Ascending aorta (tissue), 2 donors: ENCODE data around the gene ZNF143. TPM values are rescaled to one million over a fixed set of nuclear protein-coding genes. Genes with fewer than 3 reads are reported as not detected.

Experiments
- DNase-seq, 2 donors: peaks; one replicate each; pipeline ENCODE4 v3.0.0-alpha.2; 2019; ENCODE audit warnings: low spot score in 2 of 2
- H3K27ac ChIP-seq, 2 donors: fragments of 200-600 bp; sonication (generic); one replicate each; pipeline ENCODE4 v1.5.1; 2016 to 2017; ENCODE audit warnings: mild to moderate bottlenecking in 1 of 2
- H3K27me3 ChIP-seq: fragments of 200-600 bp; sonication (generic); one replicate; pipeline ENCODE4 v1.5.1; 2017
- H3K36me3 ChIP-seq, 2 donors: fragments of 200-600 bp; sonication (generic); one replicate each; pipeline ENCODE4 v1.5.1; 2016
- H3K4me1 ChIP-seq, 2 donors: fragments of 200-600 bp; sonication (generic); one replicate each; pipeline ENCODE4 v1.5.1; 2016 to 2017; ENCODE audit warnings: mild to moderate bottlenecking in 1 of 2
- H3K4me3 ChIP-seq, 2 donors: fragments of 200-600 bp; sonication (generic); one replicate each; pipeline ENCODE4 v1.5.1; 2016 to 2017; ENCODE audit warnings: mild to moderate bottlenecking in 1 of 2
- H3K9me3 ChIP-seq, 2 donors: fragments of 200-600 bp; sonication (generic); one replicate each; pipeline ENCODE4 v1.5.1; 2016
- CTCF ChIP-seq, 3 experiments: fragments of 200-600 bp in 2 of 3; fragments of 450-650 bp in 1 of 3; sonication (generic) in 2 of 3; IDR thresholded peaks; one replicate each; pipeline ENCODE4 v1.5.1; 2016 to 2019; ENCODE audit warnings: antibody characterized with exemption in 3 of 3, mild to moderate bottlenecking in 1 of 3, moderate library complexity in 1 of 3
- intact Hi-C: fragments of 100-400 bp; cut with DNase I; formaldehyde crosslinking; loops from one replicate; pipeline ENCODE4 v1.15.1; 2023
- total RNA-seq: library from RNA; depleted of rRNA; stranded (reverse); fragments of >200 nt; gene quantifications from one replicate; pipeline ENCODE4 v1.1.0, GENCODE V29; 2016

Gene ZNF143
- total RNA-seq, 1 donor from 2014 or later: 2.7 TPM

DNA sequence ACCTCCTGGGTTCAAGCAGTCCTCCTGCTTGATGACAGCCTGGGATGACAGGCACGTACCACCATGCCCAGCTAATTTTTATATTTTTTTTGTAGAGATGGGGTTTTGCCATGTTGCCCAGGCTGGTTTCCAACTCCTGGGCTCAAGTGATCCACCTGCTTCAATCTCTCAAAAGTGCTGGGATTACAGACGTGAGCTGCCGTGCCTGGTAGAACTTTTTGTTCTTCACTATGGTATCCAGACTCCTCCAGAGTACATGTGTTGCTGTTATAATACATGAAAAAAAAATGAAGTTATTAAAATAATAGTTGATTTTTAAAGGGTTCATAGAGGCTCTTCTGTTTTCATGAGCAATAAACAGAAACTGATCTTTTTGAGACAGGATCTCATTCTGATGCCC is 29.6 kb downstream of the ZNF143 start:
- Histone ChIP-seq H3K36me3 (peaks cover 20 to 33% of the 10 kb centered on the region in 2 donors), H3K27me3 (no peaks in the 10 kb centered on the region), H3K4me1 (no peaks in the 10 kb centered on the region), H3K4me3 (no peak overlapping the region), H3K27ac (no peak overlapping the region), H3K9me3 (no peaks in the 10 kb centered on the region)
- intact Hi-C loops: no loop called here
- no peak for DNase-seq
- TF ChIP-seq CTCF (IDR thresholded peaks at IDR 0.05): no peak

GRCh38 chr11:9493492-9493891 is 32.7 kb downstream of the ZNF143 start:
- Histone ChIP-seq H3K27me3 (no peaks in the 10 kb centered on the region), H3K4me3 (no peak overlapping the region), H3K9me3 (no peaks in the 10 kb centered on the region), H3K4me1 (no peaks in the 10 kb centered on the region), H3K36me3 (peaks cover 35 to 60% of the 10 kb centered on the region in 2 donors), H3K27ac (no peak overlapping the region)
- DNase-seq: no peak
- intact Hi-C loops: no loop called here
- no peak for TF ChIP-seq CTCF (IDR thresholded peaks at IDR 0.05)

- H3K4me1 ChIP-seq: no peaks in the 10 kb centered on the region
- no peak for TF ChIP-seq CTCF (IDR thresholded peaks at IDR 0.05)
- H3K9me3 ChIP-seq: no peaks in the 10 kb centered on the region
- H3K36me3 ChIP-seq: peaks cover 35 to 62% of the 10 kb centered on the region in 2 donors
- no peak for DNase-seq
- no peak overlapping the region for H3K4me3 ChIP-seq
- H3K27me3 ChIP-seq: no peaks in the 10 kb centered on the region
- H3K27ac ChIP-seq: no peak overlapping the region
- intact Hi-C loops: no loop called here
These were observed 33.5 kb downstream of the ZNF143 start for GRCh38 chr11:9494316-9494715.

DNA sequence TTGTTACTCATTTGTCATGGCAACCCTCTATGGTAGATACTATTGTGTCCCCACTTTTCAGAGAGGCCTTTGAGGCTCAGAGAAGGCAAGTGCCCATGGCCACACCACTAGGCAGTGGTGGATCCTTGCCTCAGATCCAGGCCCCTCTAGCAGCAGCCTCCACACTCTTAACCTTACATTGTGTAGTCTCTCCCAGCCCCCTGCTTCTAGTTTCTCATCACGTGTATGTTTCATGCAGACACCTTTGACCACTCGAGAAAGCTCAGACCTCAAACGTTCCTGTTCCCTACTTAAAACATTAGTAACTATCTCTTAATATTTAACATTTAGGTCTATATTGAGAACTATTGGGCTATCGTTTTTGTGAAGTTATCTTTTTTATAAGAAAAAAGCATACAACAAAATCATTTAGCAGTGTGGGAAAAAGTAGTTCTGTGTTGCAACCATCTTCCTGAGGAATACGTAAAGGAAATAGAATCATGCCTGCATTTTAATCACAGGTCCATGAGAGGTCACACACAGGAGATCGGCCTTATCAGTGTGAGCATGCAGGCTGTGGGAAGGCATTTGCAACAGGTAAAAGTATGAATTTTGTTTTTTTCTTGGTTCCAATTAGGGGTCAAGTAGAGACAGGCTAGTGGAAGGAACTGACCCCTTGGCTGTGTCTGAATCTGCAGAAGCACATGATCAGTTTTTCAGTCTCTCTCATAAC is 35.1 kb downstream of the ZNF143 start:
- no peak for TF ChIP-seq CTCF (IDR thresholded peaks at IDR 0.05)
- DNase-seq: no peak
- Histone ChIP-seq H3K27me3 (no peaks in the 10 kb centered on the region), H3K36me3 (peaks cover 39 to 79% of the 10 kb centered on the region in 2 donors), H3K4me3 (no peak overlapping the region), H3K9me3 (no peaks in the 10 kb centered on the region), H3K27ac (no peak overlapping the region), H3K4me1 (no peaks in the 10 kb centered on the region)
- intact Hi-C loops: no loop called here

DNA sequence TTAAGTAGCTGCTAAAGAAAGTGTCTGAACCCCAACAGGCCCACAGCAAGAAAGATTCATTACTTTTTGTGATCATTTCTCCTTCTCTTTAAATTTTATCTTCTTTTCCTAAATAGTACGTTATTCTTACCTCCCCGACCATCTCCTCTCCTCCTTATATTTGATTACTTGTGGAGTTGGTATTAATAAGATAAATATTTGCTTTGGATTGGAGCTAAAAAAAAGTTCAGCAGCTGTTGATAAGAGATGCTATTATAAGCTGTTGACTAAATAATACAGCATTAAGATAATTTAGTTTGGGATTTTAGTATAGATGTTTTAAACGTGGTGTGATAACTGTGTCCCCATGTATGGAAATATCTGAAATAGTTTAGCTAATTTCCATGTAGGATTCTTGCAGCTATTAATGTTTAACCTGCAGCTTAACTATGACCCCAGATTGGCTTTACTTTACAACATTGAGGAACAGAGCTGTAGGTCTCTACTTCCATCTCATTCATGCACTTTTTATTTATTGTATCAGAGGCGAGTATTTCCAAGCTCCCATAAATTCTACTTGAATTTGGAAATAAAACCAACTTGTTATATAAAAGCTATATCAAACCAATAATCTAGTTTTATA is 37.8 kb downstream of the ZNF143 start:
- no peaks in the 10 kb centered on the region for H3K4me1 ChIP-seq
- peaks cover 55 to 75% of the 10 kb centered on the region in 2 donors for H3K36me3 ChIP-seq
- H3K27ac ChIP-seq: no peak overlapping the region
- no peaks in the 10 kb centered on the region for H3K9me3 ChIP-seq
- intact Hi-C loops: no loop called here
- no peak for DNase-seq
- H3K4me3 ChIP-seq: no peak overlapping the region
- no peaks in the 10 kb centered on the region for H3K27me3 ChIP-seq
- TF ChIP-seq CTCF (IDR thresholded peaks at IDR 0.05): no peak
